ENCODE data around the gene ATF3. TPM values are rescaled to one million over a fixed set of nuclear protein-coding genes. Genes with fewer than 3 reads are reported as not detected.

Gene ATF3
- total RNA-seq, 1 experiment from 2014 or later, result 13.0 TPM

GRCh38 chr1:212645546-212646543 is 37.3 kb downstream of the ATF3 start:
- no TSS peak for BruUV-seq (replicated peaks)
- Mint-ChIP-seq H3K27me3 (ENCODE audit: unreplicated experiment) (peaks cover 35% of the 10 kb centered on the region), H3K4me3 (ENCODE audit: low read depth, unreplicated experiment) (no peak overlapping the region)

GRCh38 chr1:212646588-212646987 is 38.0 kb downstream of the ATF3 start:
- TF ChIP-seq CTCF (IDR thresholded peaks at IDR 0.05; ENCODE audit: unreplicated experiment), result no peak
- no TSS peak for BruUV-seq (replicated peaks)
- H3K27me3 Mint-ChIP-seq (ENCODE audit: unreplicated experiment), result peaks cover 28% of the 10 kb centered on the region
- no peak overlapping the region for H3K4me3 Mint-ChIP-seq (ENCODE audit: low read depth, unreplicated experiment)
- H3K4me1 Mint-ChIP-seq (ENCODE audit: low read depth, unreplicated experiment), result no peaks in the 10 kb centered on the region
- H3K9me3 Mint-ChIP-seq (ENCODE audit: low read depth, unreplicated experiment), result no peaks in the 10 kb centered on the region
- CTCF ChIA-PET, result no interaction called here
- intact Hi-C loops (cut with micrococcal nuclease; ENCODE audit: unreplicated experiment), result no loop called here
- no peak overlapping the region for H3K27ac Mint-ChIP-seq (ENCODE audit: unreplicated experiment)
- no peak for DNase-seq
- H3K36me3 Mint-ChIP-seq (ENCODE audit: insufficient read depth, unreplicated experiment), result no peaks in the 10 kb centered on the region

More at GRCh38 chr1:212645546-212646543, 37.3 kb downstream of the ATF3 start:
- Mint-ChIP-seq H3K27ac (ENCODE audit: unreplicated experiment) (no peak overlapping the region), H3K4me1 (ENCODE audit: low read depth, unreplicated experiment) (no peaks in the 10 kb centered on the region), H3K36me3 (ENCODE audit: insufficient read depth, unreplicated experiment) (no peaks in the 10 kb centered on the region), H3K9me3 (ENCODE audit: low read depth, unreplicated experiment) (no peaks in the 10 kb centered on the region)
- intact Hi-C loops (cut with micrococcal nuclease; ENCODE audit: unreplicated experiment), result no loop called here
- TF ChIP-seq CTCF (IDR thresholded peaks at IDR 0.05; ENCODE audit: unreplicated experiment), result no peak
- CTCF ChIA-PET, result no interaction called here
- no peak for DNase-seq

GRCh38 chr1:212647004-212647403 is 38.4 kb downstream of the ATF3 start:
- DNase-seq, result no peak
- BruUV-seq (replicated peaks), result no TSS peak
- no peak for TF ChIP-seq CTCF (IDR thresholded peaks at IDR 0.05; ENCODE audit: unreplicated experiment)
- intact Hi-C loops (cut with micrococcal nuclease; ENCODE audit: unreplicated experiment), result no loop called here
- H3K27ac Mint-ChIP-seq (ENCODE audit: unreplicated experiment), result no peak overlapping the region
- H3K4me3 Mint-ChIP-seq (ENCODE audit: low read depth, unreplicated experiment), result no peak overlapping the region
- CTCF ChIA-PET, result interaction anchor here (1.3 kb wide), 1 partner anchor 18 kb away, joined by 3 read pairs; no protein-coding TSS in a partner anchor
- no peaks in the 10 kb centered on the region for H3K9me3 Mint-ChIP-seq (ENCODE audit: low read depth, unreplicated experiment)
- H3K36me3 Mint-ChIP-seq (ENCODE audit: insufficient read depth, unreplicated experiment), result no peaks in the 10 kb centered on the region
- no peaks in the 10 kb centered on the region for H3K4me1 Mint-ChIP-seq (ENCODE audit: low read depth, unreplicated experiment)
- peaks cover 24% of the 10 kb centered on the region for H3K27me3 Mint-ChIP-seq (ENCODE audit: unreplicated experiment)

GRCh38 chr1:212648431-212648830 is 39.9 kb downstream of the ATF3 start:
- H3K9me3 Mint-ChIP-seq (ENCODE audit: low read depth, unreplicated experiment), result no peaks in the 10 kb centered on the region

More at GRCh38 chr1:212648431-212648830, 39.9 kb downstream of the ATF3 start:
- CTCF ChIA-PET, result interaction anchor here (1.3 to 1.9 kb wide), 2 partner anchors 17 to 19 kb away, joined by 3 to 4 read pairs; no protein-coding TSS in a partner anchor
- DNase-seq, result no peak
- H3K27me3 Mint-ChIP-seq (ENCODE audit: unreplicated experiment), result peaks cover 25% of the 10 kb centered on the region
- intact Hi-C loops (cut with micrococcal nuclease; ENCODE audit: unreplicated experiment), result no loop called here
- no peak overlapping the region for H3K4me3 Mint-ChIP-seq (ENCODE audit: low read depth, unreplicated experiment)
- no peak overlapping the region for H3K27ac Mint-ChIP-seq (ENCODE audit: unreplicated experiment)
- H3K36me3 Mint-ChIP-seq (ENCODE audit: insufficient read depth, unreplicated experiment), result no peaks in the 10 kb centered on the region
- TF ChIP-seq CTCF (IDR thresholded peaks at IDR 0.05; ENCODE audit: unreplicated experiment), result no peak
- no TSS peak for BruUV-seq (replicated peaks)
- H3K4me1 Mint-ChIP-seq (ENCODE audit: low read depth, unreplicated experiment), result no peaks in the 10 kb centered on the region
